GM19099 (cell line): Measurements from ENCODE around the gene ATP1A1.

ENCODE experiments used
- POLR2A ChIP-seq: IDR thresholded peaks from 3 replicates; pipeline ENCODE4 v1.6.1; 2011; ENCODE audit warnings: low read depth; ENCODE audit not compliant: insufficient read length; ENCODE audit errors: extremely low read depth

ATP1A1 gene

DNA sequence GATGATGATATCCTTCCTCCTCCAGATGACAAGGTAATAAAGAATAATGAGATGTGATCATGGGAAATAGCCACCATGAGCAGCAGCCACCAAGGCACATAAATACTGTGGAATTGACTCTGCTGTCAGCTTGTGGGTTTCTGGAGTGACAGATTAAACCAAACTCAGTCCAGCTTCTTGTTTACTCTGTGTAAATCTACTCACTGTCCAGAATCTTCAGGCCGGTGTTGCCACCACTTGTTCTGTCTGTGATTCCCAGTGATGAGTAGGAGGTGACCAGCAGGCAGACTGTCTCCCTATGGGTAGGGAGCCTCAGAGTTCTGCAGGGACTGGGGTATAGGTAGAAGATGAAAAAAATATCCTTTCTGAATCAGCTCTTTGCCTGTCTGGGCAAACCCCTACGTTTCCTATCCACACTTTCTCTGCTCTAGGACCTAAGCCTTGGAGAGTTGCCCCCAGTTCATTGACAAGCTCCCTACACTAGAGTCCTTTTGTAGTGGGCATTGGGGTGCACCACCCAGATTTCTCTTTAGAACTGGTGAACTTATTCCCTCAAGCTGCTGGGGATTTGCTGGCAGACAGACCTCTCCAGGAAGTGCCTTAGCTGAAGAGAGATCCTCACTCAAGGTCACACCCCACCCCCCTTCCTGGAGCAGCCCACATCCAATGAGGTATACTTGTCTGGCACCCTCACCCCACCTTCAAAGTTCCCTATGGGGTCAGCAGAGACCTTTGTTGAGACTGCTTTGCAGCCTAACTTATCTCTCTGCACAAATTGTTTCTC lies 47.6 kb downstream of the ATP1A1 start:
- TF ChIP-seq POLR2A, result no peak

DNA sequence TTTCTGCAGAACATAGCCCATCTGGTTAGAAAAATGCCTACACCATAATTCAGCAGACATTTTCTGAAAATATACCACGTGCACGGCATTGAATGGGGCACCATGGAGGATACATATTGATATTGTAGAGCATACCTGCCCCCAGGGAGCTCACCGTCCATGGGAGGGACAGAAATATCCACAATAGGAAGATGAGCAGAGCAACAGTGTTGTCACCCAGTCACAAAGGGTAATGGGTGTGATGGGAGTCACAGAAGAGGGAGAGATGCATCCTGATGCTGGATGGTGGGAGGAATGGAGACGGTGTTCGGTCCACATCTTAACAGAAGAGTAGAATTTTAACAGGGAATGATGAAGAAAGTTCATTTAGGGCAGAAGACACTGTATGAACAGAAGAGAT lies 51.4 kb downstream of the ATP1A1 start:
- no peak for TF ChIP-seq POLR2A

DNA sequence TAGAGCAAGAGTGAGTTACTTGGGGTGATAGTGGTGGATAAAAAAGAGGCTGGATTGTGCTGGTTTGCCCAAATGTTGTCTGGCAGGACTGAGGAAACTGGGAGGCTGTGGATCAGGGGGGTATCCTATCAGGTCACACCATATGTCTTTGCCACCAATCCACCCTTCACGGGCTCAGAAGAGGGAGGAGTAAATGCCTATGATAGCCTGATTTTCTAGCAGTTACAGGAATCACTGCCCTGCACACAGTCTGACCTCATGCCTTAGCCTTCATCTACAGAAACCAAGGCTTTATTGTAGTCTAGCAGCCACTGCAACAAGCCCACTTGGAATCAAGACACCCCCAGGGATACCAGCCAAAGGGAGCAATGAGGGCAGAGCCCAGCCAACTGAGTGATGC lies 51.8 kb downstream of the ATP1A1 start:
- TF ChIP-seq POLR2A, result no peak

DNA sequence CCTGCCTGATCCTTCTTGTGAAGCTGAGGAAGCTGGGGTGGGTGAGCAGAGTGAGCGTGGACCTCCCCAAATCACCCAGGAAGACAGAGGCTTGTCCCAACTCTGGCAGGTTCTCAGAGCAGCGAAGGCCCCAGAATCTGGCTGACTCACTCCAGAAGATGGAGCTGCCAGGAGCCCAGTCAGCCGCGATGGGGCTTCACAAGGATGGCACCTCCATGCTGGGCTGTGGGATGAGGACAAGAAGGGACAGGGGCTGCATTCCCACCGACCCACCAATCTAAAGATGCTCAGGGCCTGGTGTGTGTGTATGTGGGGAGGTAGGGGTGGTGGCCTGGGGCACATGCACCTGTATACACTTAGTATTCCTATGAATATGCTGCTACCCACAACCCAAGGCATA lies 52.9 kb downstream of the ATP1A1 start:
- no peak for TF ChIP-seq POLR2A

DNA sequence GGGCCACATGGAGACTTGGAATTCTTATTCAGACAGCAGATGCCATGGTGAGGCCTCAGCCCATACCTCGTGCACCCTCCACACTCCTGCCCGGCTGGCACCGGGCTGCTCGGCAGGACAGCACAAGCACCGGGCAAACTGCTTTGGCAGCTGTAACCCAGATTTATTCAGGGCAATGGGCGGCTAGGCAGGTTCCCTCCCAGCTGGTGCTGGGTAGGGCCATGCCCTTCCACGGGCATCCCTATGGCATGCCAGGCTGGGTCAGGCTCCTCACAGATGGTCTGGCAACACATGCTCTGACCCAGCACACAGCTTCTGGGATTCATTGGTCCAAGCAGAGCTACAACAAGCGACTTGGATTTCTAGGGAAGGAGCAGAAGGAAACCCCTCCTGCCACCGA lies 53.4 kb downstream of the ATP1A1 start:
- no peak for TF ChIP-seq POLR2A

DNA sequence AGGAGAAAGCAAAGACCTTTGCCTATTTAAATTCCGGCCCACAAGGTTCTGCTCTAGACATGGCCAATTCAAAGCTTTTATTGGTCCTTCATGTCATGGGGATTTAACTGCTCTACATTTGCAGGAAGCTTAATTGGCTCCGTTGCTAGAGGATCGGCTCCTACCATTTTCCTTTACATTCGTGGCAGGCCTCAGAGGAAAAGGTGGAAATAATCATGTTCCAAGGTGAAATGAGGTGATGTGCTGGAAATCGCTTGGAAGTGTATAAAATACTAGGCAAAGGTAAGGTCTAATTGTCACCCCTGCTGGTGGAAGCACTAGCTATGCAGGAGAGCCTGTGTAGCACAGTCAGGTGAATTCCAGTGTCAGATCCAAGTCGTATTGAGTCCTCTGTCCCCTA lies 55.5 kb downstream of the ATP1A1 start:
- no peak for TF ChIP-seq POLR2A

DNA sequence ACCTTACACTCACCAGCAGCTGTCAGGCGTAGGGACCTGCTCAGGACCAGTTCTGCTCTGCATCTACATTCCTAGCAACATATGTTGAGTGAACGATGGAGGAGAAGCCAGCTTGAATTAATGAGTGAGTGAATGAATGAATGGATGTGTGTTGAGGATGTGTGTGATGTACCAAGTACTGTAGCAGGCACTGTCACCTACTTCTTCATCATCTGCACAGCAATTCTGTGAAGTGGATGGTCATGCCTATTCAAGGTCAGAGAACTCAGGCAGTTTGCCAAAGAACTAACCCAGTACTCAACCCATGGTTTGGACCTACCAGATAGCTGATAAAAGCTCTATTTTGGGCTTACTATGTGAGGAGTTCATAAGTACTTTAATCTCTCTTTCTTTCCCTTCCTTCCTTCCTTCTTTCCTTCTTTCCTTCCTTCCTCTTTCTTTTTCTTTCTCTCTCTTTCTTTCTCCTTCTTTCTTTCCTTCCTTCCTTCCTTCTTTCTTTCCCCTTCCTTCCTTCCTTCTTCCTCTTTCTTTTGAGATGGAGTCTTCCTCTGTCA lies 56.9 kb downstream of the ATP1A1 start:
- no peak for TF ChIP-seq POLR2A

DNA sequence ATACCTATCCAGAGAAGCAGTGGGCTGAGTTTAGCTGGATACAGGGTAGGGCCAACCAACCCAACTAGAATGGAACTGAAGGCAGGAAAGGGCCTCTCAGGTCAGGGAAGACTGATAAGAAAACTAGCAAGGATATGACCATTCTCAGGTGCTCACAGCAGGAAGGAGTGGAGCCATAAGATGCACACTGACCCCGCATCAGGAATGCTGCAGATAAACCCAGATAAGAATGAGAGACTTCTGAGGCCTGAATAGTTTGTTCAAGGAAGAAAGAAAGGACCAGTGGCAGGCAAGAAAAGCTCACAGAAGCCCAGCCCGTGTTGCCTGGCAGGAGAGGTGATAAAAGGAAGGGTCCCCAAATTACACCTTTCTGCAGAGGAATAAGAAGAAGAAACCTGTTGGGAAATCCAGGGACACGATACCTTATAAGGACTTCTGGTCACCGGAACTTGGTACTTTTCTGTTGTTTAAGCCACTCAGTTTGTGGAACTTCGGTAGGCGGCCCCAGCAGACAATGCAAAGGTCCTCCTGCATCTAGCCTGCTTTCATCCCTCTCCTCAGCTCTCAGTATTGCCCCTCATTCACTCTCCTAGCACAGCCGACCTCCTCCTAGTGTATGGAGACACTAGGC lies 58.9 kb downstream of the ATP1A1 start:
- TF ChIP-seq POLR2A, result no peak

DNA sequence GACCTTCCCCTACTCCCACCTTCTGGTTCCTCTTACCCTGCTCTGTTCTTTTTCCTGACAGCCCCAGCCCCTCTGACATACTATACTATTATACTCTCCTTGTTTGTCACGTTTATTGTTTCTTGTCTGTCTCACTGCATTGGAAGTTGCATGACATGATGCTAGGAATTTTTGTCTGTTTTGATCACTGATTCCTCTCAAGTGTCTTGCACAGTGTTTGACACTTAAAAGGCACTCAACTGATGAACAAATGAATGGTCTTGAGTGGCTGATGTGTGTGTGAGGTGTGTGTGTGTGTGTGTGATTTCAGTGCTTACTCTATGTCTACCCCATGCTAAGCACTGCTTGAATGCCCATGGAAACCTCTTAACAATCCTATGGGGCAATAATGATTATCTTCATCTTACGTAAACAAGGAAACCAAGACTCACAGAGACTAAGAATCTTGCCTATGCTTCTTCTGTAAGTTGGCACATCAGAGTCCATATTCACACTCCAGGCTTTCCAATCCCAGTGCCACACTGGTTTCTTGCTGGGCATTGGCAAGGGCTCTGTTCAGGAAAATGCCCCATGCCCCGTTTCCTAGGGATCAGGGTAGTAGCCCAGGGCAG lies 59.7 kb downstream of the ATP1A1 start:
- TF ChIP-seq POLR2A, result no peak

DNA sequence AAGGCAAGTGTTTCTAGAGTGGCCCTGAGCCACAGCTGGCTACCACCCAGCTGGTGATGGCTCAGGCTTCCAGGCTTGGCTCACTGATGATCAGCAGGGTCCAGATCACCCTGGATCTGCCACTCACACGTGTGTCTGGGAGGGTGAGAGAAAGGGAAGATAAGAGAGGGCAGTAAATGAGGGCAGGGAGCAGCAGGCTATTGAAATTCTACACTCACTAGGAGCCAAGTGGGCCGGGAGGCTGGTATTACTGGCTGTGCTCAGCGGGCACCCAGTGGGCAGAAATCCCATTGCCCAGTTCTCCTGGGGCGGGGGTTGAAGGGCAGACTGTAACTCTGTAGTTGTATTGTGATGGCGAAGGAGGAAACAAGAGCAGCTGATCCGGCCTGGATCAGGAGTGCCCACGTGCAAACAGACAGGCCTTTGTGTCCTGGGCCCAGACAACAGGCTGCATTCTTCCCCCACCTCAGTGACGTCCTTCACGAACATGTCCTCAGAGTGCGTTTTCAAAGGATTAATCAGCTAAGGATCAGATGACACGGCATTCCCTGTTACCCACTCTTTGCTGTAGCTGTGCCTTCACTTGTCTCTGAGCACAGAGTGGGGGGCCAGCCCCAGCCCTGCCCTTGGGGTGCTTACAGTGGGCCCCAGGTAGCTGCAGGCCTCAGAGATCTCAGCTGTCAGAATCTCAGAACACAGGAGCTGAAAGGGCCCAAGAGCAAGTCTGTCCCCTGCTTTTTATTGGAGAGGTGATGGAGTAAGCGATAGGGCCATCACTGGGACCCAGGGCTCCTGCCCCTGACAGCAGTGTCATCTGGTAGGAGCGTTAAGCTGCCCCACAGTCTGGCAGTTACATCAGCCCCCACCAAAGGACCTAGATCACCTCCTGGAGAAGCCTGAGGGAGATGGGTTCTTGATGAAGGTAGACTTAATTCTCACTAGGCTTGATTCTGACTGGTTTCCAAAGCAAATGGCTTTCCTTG lies 60.5 kb downstream of the ATP1A1 start:
- TF ChIP-seq POLR2A, result no peak

DNA sequence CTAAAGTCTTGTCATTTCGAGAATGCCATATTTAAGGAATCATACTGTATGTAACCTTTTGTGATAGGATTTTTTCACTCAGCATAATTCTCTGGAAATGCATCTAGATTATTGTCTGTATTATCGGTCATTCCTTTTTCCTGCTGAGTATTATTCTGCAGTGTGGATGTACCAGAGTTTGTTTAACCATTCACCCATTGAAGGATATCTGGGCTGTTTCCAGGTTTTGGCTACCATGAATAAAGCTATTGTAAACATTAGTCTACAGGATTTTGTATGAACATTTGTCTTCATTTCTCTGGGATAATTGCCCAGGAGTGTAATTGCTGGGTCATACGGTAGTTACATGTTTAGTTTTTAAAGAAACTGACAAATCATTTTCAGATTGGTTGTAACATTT lies 61.8 kb downstream of the ATP1A1 start:
- TF ChIP-seq POLR2A, result no peak

DNA sequence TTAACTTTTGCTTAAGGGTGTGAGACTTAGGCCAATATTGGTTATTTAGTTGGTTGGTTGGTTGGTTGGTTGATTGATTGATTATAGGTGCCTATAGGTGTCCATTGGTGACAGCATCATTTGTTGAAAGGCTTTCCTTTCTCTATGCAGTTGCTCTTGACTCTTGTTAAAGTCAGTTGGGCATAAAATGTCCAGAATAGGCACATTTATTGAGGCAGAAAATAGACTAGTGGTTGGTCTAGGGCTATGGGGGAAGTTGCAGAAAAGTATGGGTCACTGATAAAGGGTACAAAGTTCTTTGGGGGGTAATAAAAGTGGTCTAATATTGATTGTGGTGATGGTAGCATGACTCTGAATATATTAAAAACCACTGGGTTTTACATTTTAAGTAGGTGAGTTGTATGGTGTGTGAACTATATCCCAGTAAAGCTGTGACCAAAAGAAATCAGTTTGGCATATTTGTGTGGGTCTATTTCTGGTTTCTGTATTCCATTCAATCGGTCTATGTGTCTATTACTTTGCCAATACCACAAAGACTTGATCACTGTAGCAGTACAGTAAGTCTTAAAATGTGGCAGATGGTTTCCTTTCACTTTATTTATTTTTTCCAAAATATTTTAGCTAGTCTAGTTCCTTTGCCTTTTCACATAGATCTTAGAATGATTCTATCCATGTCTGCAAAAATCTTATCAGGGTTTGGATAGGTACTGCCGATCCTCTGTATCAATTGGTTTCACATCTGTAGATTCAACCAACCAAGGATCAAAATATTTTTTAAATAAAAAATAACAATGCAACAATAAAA lies 63.0 kb downstream of the ATP1A1 start:
- TF ChIP-seq POLR2A, result no peak

DNA sequence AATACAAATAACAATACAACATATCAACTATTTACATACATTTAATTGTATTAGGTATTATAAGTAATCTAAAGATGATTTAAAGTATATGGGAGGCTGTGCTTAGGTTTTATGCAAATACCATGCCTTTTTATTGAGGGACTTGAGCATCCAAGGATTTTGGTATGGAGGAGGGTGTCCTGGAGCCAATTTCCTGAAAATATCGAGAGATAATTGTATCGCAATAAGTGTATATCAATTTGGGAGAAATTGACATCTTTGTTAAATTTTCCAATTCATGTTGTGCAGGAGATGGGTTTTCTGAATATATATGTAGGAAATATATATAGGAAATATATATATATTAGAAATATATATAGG lies 63.5 kb downstream of the ATP1A1 start:
- TF ChIP-seq POLR2A, result no peak

DNA sequence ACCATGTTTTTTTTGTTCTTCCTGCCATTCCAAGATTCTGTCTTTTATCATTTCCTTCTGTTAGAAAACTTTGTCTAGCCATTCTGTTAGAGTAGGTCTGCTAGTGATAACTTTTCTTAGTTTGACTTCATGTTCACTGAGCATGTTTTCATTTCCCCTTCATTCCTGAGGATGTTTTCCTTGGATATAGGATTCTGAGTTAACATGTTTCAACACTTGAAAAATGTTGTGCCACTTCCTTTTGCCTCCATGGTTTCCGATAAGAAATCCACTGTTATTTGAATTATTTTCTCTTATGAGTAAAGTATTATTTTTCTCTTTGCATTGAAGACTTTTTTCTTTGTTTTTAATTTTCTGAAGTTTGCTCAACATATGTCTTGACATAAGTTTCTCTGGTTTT lies 66.7 kb downstream of the ATP1A1 start:
- TF ChIP-seq POLR2A, result no peak

DNA sequence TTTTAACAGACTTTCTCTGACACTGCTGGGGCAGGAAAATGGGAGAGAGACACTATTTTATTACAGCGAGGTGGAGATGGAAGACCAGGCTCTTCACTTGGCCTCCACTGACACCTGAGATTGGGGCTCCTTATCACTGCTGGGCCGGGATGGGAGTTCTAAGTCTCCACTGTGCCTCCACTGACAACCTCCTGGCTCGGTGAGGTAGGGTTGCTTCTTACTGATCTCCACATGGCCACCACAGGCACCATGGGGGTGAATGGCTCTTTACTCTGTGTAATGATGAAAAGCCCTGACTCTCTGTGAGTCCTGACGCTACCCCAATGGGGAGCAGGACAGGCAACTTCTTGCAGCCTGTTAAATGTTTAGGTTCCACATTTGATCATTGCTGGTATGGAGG lies 67.7 kb downstream of the ATP1A1 start:
- no peak for TF ChIP-seq POLR2A

DNA sequence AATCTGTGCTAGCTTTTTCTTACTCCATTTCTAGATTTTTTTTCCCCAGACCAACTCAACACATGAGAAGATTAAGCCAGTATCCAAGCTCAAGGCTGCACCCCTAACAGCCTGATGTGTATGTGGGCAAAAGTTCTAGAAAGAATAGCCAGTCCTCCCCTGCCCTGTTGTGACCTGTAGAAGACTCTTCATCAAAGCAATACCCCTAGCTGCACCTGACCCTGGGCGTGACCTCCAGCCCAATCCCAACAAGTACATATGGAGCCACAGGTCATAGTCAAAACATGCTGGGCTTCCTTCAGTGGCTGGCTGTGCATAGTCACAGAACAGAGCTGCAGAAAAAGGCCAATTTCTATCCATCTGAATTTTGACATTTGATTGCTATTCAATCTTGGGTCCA lies 72.5 kb downstream of the ATP1A1 start:
- TF ChIP-seq POLR2A, result no peak
